Measurements from ENCODE around the gene CEACAM7. TPM values are rescaled to one million over a fixed set of nuclear protein-coding genes. Genes with fewer than 3 reads are reported as not detected.
A peak's percentile ranks its signal among the peaks of the same experiment; 100 is the strongest.

The CEACAM7 gene
- total RNA-seq, 2 donors from 2014 or later = 329 to 919 TPM

DNA sequence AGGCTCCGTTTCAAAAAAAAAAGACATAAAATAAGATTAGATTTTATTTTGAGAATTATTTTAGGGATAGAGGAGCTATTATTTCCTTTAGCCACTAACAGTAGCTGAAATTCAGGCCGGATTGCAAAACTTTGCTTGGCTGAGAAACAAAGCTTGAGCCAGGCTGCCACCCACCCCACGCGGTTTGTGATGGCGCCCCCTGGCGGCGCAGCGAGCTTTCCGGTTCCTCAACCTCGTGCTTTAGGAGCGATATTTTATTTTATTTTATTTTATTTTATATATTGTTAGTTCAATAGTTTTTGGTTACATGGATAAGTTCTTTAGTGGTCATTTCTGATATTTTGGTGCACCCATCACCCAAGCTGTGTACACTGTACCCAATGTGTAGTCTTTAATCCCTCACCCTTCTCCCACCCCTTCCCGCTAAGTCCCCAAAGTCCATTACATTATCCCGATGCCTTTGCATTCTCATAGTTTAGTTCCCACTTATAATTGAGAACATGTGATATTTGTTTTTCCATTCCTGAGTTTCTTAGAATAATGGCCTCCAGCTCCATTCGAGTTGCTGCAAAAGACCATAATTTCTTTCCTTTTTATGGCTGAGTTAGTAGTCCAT, 41.4 kb downstream of the CEACAM7 start:
- intact Hi-C loops (cut with DNase I) = loop anchor here (10.0 kb wide), 1 partner anchor 108 kb away; the partner anchor contains the start of gene CEACAM6
- Histone ChIP-seq H3K4me1 (no peaks in the 10 kb centered on the region), H3K36me3 (no peaks in the 10 kb centered on the region), H3K4me3 (no peak overlapping the region), H3K9ac (ENCODE audit: low read depth in 2 of 2, low read length in 2 of 2) (no peak overlapping the region), H3K27ac (no peak overlapping the region), H3K27me3 (no peaks in the 10 kb centered on the region), H3K9me3 (no peaks in the 10 kb centered on the region)
- TF ChIP-seq, protein P1, sequence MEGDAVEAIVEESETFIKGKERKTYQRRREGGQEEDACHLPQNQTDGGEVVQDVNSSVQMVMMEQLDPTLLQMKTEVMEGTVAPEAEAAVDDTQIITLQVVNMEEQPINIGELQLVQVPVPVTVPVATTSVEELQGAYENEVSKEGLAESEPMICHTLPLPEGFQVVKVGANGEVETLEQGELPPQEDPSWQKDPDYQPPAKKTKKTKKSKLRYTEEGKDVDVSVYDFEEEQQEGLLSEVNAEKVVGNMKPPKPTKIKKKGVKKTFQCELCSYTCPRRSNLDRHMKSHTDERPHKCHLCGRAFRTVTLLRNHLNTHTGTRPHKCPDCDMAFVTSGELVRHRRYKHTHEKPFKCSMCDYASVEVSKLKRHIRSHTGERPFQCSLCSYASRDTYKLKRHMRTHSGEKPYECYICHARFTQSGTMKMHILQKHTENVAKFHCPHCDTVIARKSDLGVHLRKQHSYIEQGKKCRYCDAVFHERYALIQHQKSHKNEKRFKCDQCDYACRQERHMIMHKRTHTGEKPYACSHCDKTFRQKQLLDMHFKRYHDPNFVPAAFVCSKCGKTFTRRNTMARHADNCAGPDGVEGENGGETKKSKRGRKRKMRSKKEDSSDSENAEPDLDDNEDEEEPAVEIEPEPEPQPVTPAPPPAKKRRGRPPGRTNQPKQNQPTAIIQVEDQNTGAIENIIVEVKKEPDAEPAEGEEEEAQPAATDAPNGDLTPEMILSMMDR (IDR thresholded peaks at IDR 0.05) = no peak
- no peak for DNase-seq

GRCh38 chr19:41641879-41642485, 46.1 kb downstream of the CEACAM7 start:
- Histone ChIP-seq H3K9me3 (no peaks in the 10 kb centered on the region), H3K27me3 (no peaks in the 10 kb centered on the region), H3K9ac (ENCODE audit: low read depth in 2 of 2, low read length in 2 of 2) (no peak overlapping the region), H3K4me1 (no peaks in the 10 kb centered on the region), H3K4me3 (no peak overlapping the region), H3K27ac (no peak overlapping the region), H3K36me3 (no peaks in the 10 kb centered on the region)
- intact Hi-C loops (cut with DNase I) = loop anchor here (5.0 to 10.0 kb wide), 2 partner anchors 50 to 113 kb away; partner anchors contain the start of gene CEACAM6
- TF ChIP-seq, protein P1 (IDR thresholded peaks at IDR 0.05) = peak; percentile 91
- DNase-seq = peak; percentile 88

DNA sequence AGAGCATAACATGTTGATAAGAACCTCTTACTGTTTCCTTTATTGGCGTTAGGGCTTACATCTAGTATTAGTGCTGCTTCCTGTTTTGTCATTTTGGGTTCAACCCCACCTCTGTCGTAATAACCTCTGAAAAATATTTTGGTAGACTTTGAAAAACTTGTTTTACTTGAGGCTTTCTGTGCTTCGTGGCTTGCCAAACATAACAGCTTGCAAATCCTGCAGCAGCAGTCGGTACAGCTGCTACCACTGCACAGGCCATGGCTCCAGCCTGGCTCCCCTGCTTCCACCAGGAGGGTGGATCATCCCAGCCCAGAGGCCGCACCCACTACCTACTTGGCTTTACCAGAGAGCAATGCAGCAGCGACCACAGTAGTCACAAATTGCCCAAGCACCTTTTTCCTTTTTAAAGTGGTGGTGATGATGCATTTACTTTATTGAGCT, 49.4 kb downstream of the CEACAM7 start:
- H3K4me3 ChIP-seq = no peak overlapping the region
- no peak for DNase-seq
- no peak overlapping the region for H3K27ac ChIP-seq
- TF ChIP-seq, protein P1 (IDR thresholded peaks at IDR 0.05) = no peak
- no peaks in the 10 kb centered on the region for H3K27me3 ChIP-seq
- no peaks in the 10 kb centered on the region for H3K9me3 ChIP-seq
- intact Hi-C loops (cut with DNase I) = no loop called here
- no peak overlapping the region for H3K9ac ChIP-seq (ENCODE audit: low read depth in 2 of 2, low read length in 2 of 2)
- no peaks in the 10 kb centered on the region for H3K36me3 ChIP-seq
- no peaks in the 10 kb centered on the region for H3K4me1 ChIP-seq

GRCh38 chr19:41637484-41637883, 50.6 kb downstream of the CEACAM7 start:
- H3K4me3 ChIP-seq = no peak overlapping the region
- no peak for DNase-seq
- TF ChIP-seq, protein P1 (IDR thresholded peaks at IDR 0.05) = no peak
- no peaks in the 10 kb centered on the region for H3K27me3 ChIP-seq
- intact Hi-C loops (cut with DNase I) = no loop called here
- H3K9ac ChIP-seq (ENCODE audit: low read depth in 2 of 2, low read length in 2 of 2) = no peak overlapping the region
- no peak overlapping the region for H3K27ac ChIP-seq
- H3K36me3 ChIP-seq = no peaks in the 10 kb centered on the region
- H3K9me3 ChIP-seq = no peaks in the 10 kb centered on the region
- H3K4me1 ChIP-seq = no peaks in the 10 kb centered on the region

- H3K4me1 ChIP-seq = no peaks in the 10 kb centered on the region
- no peaks in the 10 kb centered on the region for H3K9me3 ChIP-seq
- no peak overlapping the region for H3K9ac ChIP-seq (ENCODE audit: low read depth in 2 of 2, low read length in 2 of 2)
- no peaks in the 10 kb centered on the region for H3K36me3 ChIP-seq
- H3K27me3 ChIP-seq = no peaks in the 10 kb centered on the region
- TF ChIP-seq, protein P1 (IDR thresholded peaks at IDR 0.05) = no peak
- no peak for DNase-seq
- intact Hi-C loops (cut with DNase I) = no loop called here
- H3K4me3 ChIP-seq = no peak overlapping the region
- H3K27ac ChIP-seq = no peak overlapping the region
These were observed 59.9 kb downstream of the CEACAM7 start for GRCh38 chr19:41627966-41628675.
